Transverse colon (tissue), 4 donors: Measurements from ENCODE around the gene ELOVL1. TPM values are rescaled to one million over a fixed set of nuclear protein-coding genes. Genes with fewer than 3 reads are reported as not detected.
A peak's percentile ranks its signal among the peaks of the same experiment; 100 is the strongest.

Experiments
- DNase-seq: peaks from one replicate; pipeline ENCODE4 v3.0.0-alpha.2; 2019
- H3K27ac ChIP-seq, 4 donors: fragments of 200-600 bp; sonication (generic); 2 replicates each; pipeline ENCODE4 v1.5.1; 2016 to 2018; ENCODE audit warnings: inconsistent platforms in 4 of 4
- H3K27me3 ChIP-seq: fragments of 200-600 bp; sonication (generic); 2 replicates; pipeline ENCODE4 v1.5.1; 2017; ENCODE audit warnings: inconsistent platforms
- H3K36me3 ChIP-seq, 4 donors: fragments of 200-600 bp; sonication (generic); 2 replicates each; pipeline ENCODE4 v1.5.1; 2017 to 2019; ENCODE audit warnings: inconsistent platforms in 4 of 4
- H3K4me1 ChIP-seq, 4 donors: fragments of 200-600 bp; sonication (generic); 2 replicates each; pipeline ENCODE4 v1.5.1; 2017 to 2020; ENCODE audit warnings: inconsistent platforms in 4 of 4
- H3K4me3 ChIP-seq, 4 donors: fragments of 200-600 bp; sonication (generic); 1 replicate in 1 of 4; 2 replicates in 3 of 4; pipeline versions ENCODE4 v1.5.1 to v1.6.1; 2017 to 2019; ENCODE audit warnings: inconsistent platforms in 4 of 4
- H3K9me3 ChIP-seq, 2 donors: fragments of 200-600 bp; sonication (generic); 2 replicates each; pipeline ENCODE4 v1.5.1; 2017 to 2019; ENCODE audit warnings: inconsistent platforms in 2 of 2
- CTCF ChIP-seq, 5 experiments: fragments of 200-600 bp in 3 of 5; fragments of 450-650 bp in 2 of 5; sonication (generic) in 3 of 5; IDR thresholded peaks; 1 replicate in 2 of 5; 2 replicates in 3 of 5; pipeline ENCODE4 v1.5.1; 2016 to 2017; ENCODE audit warnings: antibody characterized with exemption in 5 of 5, inconsistent platforms in 3 of 5, mild to moderate bottlenecking in 2 of 5, moderate library complexity in 1 of 5
- EP300 ChIP-seq: sonication (generic); formaldehyde crosslinking; IDR thresholded peaks from one replicate; pipeline ENCODE4 v1.6.1; 2017; ENCODE audit warnings: antibody characterized with exemption, low read depth
- POLR2A ChIP-seq: fragments of 450-650 bp; IDR thresholded peaks from one replicate; pipeline ENCODE4 v1.6.1; 2016; ENCODE audit warnings: antibody characterized with exemption, mild to moderate bottlenecking, moderate library complexity
- POLR2AphosphoS5 ChIP-seq, 3 donors: sonication (generic); formaldehyde crosslinking; IDR thresholded peaks; one replicate each; pipeline ENCODE4 v1.6.1; 2016; ENCODE audit warnings: antibody characterized with exemption in 3 of 3
- whole genome bisulfite sequencing, 2 donors: methylation state at CpG; one replicate each; pipeline ENCODE4 v1.1.5; 2018; ENCODE audit warnings: low coverage in 1 of 2; 5-methylcytosine and 5-hydroxymethylcytosine counted together
- in situ Hi-C, 4 donors: fragments of 200-750 bp; cut with MboI; loops; one replicate each; pipeline versions ENCODE4 v1.15.0 to v1.15.1; 2017; ENCODE audit warnings: low sequenced_read_pairs in 3 of 4, low pct_ligation_motif_present in 1 of 4, low pct_unique_long_range_greater_than_20kb in 1 of 4
- intact Hi-C: fragments of 100-400 bp; cut with DNase I; formaldehyde crosslinking; loops from one replicate; pipeline ENCODE4 v1.15.1; 2023; ENCODE audit warnings: low total_unique reads
- total RNA-seq, 4 donors: library from RNA; depleted of rRNA; stranded (reverse); fragments of >200 nt; gene quantifications; one replicate each; pipeline ENCODE4 v1.1.0, GENCODE V29; 2016

The ELOVL1 gene
- total RNA-seq, 4 donors from 2014 or later, result 58.4 to 114 (median 99.5) TPM

- intact Hi-C loops (no loop called here), in situ Hi-C loops (no loop called here)
- Histone ChIP-seq H3K36me3 (peaks cover 0 to 39% (median 15%) of the 10 kb centered on the region in 4 donors), H3K27ac (peak overlapping the region in 1 of 4 donors; percentile 14), H3K27me3 (no peaks in the 10 kb centered on the region), H3K9me3 (no peaks in the 10 kb centered on the region), H3K4me3 (no peak overlapping the region), H3K4me1 (no peaks in the 10 kb centered on the region)
- 74 to 79% methylated on average over 2 to 3 of the region's 3 CpGs for WGBS, 2 donors
- DNase-seq, result no peak
- TF ChIP-seq EP300, result no peak
- no peak for TF ChIP-seq CTCF (IDR thresholded peaks at IDR 0.05)
- TF ChIP-seq POLR2AphosphoS5 (IDR thresholded peaks at IDR 0.05), result no peak
- no peak for TF ChIP-seq POLR2A
Measured at GRCh38 chr1:43381612-43382011, 13.8 kb upstream of the ELOVL1 start.

- in situ Hi-C loops (no loop called here), intact Hi-C loops (no loop called here)
- H3K4me3 ChIP-seq, result no peak overlapping the region
- H3K27me3 ChIP-seq, result no peaks in the 10 kb centered on the region
- 90 to 97% methylated on average over 1 of the region's 1 CpG for WGBS, 2 donors
- no peak for TF ChIP-seq CTCF (IDR thresholded peaks at IDR 0.05)
- TF ChIP-seq EP300, result no peak
- TF ChIP-seq POLR2AphosphoS5 (IDR thresholded peaks at IDR 0.05), result no peak
- TF ChIP-seq POLR2A, result no peak
- H3K36me3 ChIP-seq, result peaks cover 0 to 17% (median 5%) of the 10 kb centered on the region in 4 donors
- no peak overlapping the region for H3K27ac ChIP-seq
- H3K4me1 ChIP-seq, result no peaks in the 10 kb centered on the region
- no peaks in the 10 kb centered on the region for H3K9me3 ChIP-seq
- no peak for DNase-seq
Measured at GRCh38 chr1:43379476-43379875, 11.7 kb upstream of the ELOVL1 start.

GRCh38 chr1:43377831-43378230 lies 10.0 kb upstream of the ELOVL1 start:
- Histone ChIP-seq H3K36me3 (peaks cover 0 to 4% (median 1%) of the 10 kb centered on the region in 4 donors), H3K4me1 (peaks cover 0 to 5% (median 2%) of the 10 kb centered on the region in 4 donors), H3K27me3 (no peaks in the 10 kb centered on the region), H3K4me3 (no peak overlapping the region), H3K27ac (no peak overlapping the region), H3K9me3 (no peaks in the 10 kb centered on the region)
- in situ Hi-C loops (no loop called here), intact Hi-C loops (no loop called here)
- TF ChIP-seq EP300, result no peak
- TF ChIP-seq CTCF (IDR thresholded peaks at IDR 0.05), result no peak
- no peak for TF ChIP-seq POLR2AphosphoS5 (IDR thresholded peaks at IDR 0.05)
- no peak for TF ChIP-seq POLR2A
- 96 to 100% methylated on average over 1 of the region's 1 CpG for WGBS, 2 donors
- DNase-seq, result no peak

GRCh38 chr1:43376723-43377235 lies 9.0 kb upstream of the ELOVL1 start:
- DNase-seq, result no peak
- Histone ChIP-seq H3K27me3 (no peaks in the 10 kb centered on the region), H3K36me3 (peaks cover 0 to 4% (median 0%) of the 10 kb centered on the region in 4 donors), H3K4me1 (peaks cover 0 to 5% (median 2%) of the 10 kb centered on the region in 4 donors), H3K4me3 (no peak overlapping the region), H3K9me3 (no peaks in the 10 kb centered on the region), H3K27ac (no peak overlapping the region)
- intact Hi-C loops (no loop called here), in situ Hi-C loops (no loop called here)
- WGBS, 2 donors, result 83 to 85% methylated on average over 7 of the region's 7 CpGs
- TF ChIP-seq POLR2A (no peak), EP300 (no peak), POLR2AphosphoS5 (IDR thresholded peaks at IDR 0.05) (no peak), CTCF (IDR thresholded peaks at IDR 0.05) (no peak)
